Measurements from ENCODE around the gene TOGARAM2.

DNA sequence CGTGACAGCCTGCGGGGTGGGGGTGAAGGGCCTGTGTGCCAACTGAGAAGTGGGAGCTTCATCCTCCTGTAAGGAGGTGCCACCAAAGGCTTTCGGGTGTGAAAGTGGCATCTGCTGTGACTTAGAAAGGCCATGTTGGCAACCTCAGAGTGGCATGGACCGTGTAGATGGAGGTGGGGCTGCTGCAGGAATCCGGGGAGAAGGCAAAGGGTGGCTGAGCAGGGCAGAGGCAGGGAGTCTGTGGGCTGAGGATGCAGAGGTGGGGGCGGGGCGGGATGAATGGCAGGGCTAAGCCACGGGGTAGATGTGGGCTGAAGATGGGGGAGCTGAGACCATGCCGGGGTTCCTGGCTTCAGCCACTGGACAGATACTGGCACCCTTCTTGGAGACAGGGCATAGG, 28.2 kb downstream of the TOGARAM2 start:
- TF ChIP-seq, protein P1, sequence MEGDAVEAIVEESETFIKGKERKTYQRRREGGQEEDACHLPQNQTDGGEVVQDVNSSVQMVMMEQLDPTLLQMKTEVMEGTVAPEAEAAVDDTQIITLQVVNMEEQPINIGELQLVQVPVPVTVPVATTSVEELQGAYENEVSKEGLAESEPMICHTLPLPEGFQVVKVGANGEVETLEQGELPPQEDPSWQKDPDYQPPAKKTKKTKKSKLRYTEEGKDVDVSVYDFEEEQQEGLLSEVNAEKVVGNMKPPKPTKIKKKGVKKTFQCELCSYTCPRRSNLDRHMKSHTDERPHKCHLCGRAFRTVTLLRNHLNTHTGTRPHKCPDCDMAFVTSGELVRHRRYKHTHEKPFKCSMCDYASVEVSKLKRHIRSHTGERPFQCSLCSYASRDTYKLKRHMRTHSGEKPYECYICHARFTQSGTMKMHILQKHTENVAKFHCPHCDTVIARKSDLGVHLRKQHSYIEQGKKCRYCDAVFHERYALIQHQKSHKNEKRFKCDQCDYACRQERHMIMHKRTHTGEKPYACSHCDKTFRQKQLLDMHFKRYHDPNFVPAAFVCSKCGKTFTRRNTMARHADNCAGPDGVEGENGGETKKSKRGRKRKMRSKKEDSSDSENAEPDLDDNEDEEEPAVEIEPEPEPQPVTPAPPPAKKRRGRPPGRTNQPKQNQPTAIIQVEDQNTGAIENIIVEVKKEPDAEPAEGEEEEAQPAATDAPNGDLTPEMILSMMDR (conservative IDR thresholded peaks at IDR 0.05; ENCODE audit: low read length) = no peak
- TF ChIP-seq EZH2phosphoT487 (IDR thresholded peaks at IDR 0.05; ENCODE audit: borderline replicate concordance, low read depth, low read length) = no peak

All from OCI-LY7 (cell line).